ENCODE data around the gene CALCOCO1.

Gene CALCOCO1

DNA sequence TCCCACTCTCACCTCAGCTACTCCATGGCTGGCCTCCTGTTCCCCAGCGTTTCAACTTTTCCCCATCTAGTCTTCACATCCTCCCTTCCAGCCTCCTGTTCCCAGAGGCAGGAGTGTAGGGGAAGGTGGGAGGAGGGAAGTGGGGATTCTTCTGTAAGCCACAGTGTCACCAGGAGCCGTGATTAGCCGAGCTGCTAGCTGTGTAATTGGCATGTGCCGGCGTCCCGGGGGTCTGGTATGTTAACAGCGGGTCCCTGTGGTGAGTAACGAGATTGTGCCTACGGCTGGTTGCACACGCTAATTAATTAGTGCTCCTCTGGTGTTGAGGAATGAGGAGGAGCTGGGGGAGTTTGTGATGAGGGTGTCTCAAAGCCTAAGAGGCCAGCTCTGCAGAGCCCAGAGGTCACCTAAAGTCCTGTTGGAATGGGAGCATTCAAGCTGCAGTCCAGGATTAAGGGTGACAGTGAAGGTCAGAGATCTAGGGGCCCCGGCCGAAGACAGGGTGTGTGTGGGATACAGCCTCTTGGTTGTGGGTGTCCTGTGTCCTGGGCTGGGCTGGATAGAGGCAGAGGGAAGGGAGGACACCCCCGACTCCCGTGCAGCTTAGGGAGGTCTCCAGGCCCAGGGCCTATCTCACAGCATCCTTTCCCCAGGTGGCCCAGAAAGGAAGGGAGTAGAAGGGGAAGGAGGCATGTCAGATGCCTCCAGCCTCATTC is 10.0 kb upstream of the CALCOCO1 start:
- H3K36me3 ChIP-seq (ENCODE audit: insufficient read depth, low read length), result no peaks in the 10 kb centered on the region
- H3K27me3 ChIP-seq (ENCODE audit: insufficient read depth, low read length, poor library complexity, severe bottlenecking), result no peaks in the 10 kb centered on the region
- TF ChIP-seq, protein P1, sequence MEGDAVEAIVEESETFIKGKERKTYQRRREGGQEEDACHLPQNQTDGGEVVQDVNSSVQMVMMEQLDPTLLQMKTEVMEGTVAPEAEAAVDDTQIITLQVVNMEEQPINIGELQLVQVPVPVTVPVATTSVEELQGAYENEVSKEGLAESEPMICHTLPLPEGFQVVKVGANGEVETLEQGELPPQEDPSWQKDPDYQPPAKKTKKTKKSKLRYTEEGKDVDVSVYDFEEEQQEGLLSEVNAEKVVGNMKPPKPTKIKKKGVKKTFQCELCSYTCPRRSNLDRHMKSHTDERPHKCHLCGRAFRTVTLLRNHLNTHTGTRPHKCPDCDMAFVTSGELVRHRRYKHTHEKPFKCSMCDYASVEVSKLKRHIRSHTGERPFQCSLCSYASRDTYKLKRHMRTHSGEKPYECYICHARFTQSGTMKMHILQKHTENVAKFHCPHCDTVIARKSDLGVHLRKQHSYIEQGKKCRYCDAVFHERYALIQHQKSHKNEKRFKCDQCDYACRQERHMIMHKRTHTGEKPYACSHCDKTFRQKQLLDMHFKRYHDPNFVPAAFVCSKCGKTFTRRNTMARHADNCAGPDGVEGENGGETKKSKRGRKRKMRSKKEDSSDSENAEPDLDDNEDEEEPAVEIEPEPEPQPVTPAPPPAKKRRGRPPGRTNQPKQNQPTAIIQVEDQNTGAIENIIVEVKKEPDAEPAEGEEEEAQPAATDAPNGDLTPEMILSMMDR (conservative IDR thresholded peaks at IDR 0.05; ENCODE audit: low read length), result no peak
- no peak for TF ChIP-seq EZH2phosphoT487 (IDR thresholded peaks at IDR 0.05; ENCODE audit: borderline replicate concordance)

DNA sequence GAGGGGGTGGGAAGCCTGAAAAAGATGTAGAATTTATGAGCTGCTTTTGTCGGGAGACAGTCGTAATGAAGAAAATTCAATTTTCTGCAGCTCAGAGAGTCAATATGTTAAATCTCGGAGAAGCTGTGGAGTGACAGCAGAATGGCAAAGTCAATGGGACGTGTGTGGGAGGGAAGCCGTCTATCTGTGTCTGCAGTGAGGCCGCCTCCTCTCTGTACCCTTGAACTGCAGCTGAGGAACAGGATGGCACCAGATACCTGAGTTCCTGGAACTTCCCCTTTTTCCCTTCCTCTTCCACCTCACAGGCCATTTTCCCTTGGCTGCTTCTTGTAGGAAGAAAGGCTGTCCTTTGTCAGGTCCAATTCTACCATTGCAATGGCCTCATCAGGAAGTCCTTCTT is 9.3 kb upstream of the CALCOCO1 start:
- Histone ChIP-seq H3K9me2 (replicated peaks; ENCODE audit: low read depth, low read length) (no peaks in the 10 kb centered on the region), H3K36me3 (ENCODE audit: insufficient read depth, low read length) (no peaks in the 10 kb centered on the region), H3K4me1 (ENCODE audit: insufficient read depth, low read length, poor library complexity, severe bottlenecking) (peaks cover 11% of the 10 kb centered on the region), H3K4me2 (ENCODE audit: low read depth, low read length, poor library complexity, severe bottlenecking) (no peak overlapping the region), H3F3A (ENCODE audit: low read depth) (no peaks in the 10 kb centered on the region), H3K27me3 (ENCODE audit: insufficient read depth, low read length, poor library complexity, severe bottlenecking) (no peaks in the 10 kb centered on the region), H3K9me3 (ENCODE audit: insufficient read depth, low read depth, low read length) (no peaks in the 10 kb centered on the region), H3K79me2 (ENCODE audit: insufficient read depth, low read length) (no peaks in the 10 kb centered on the region), H3K4me3 (ENCODE audit: low read length, poor library complexity, severe bottlenecking) (no peak overlapping the region), H4K20me1 (ENCODE audit: insufficient read depth, low read length, poor library complexity, severe bottlenecking) (no peaks in the 10 kb centered on the region), H3K9ac (ENCODE audit: low read depth, low read length, poor library complexity, severe bottlenecking) (no peak overlapping the region), H2AFZ (ENCODE audit: low read length) (no peak overlapping the region)
- TF ChIP-seq, protein P1 (conservative IDR thresholded peaks at IDR 0.05; ENCODE audit: low read length), result no peak
- no peak for TF ChIP-seq EZH2phosphoT487 (IDR thresholded peaks at IDR 0.05; ENCODE audit: borderline replicate concordance)

More for the DNA sequence above, 10.0 kb upstream of the CALCOCO1 start:
- Histone ChIP-seq H3K9me3 (ENCODE audit: insufficient read depth, low read depth, low read length) (no peaks in the 10 kb centered on the region), H4K20me1 (ENCODE audit: insufficient read depth, low read length, poor library complexity, severe bottlenecking) (no peaks in the 10 kb centered on the region), H3K4me1 (ENCODE audit: insufficient read depth, low read length, poor library complexity, severe bottlenecking) (peaks cover 11% of the 10 kb centered on the region), H2AFZ (ENCODE audit: low read length) (no peak overlapping the region), H3K9me2 (replicated peaks; ENCODE audit: low read depth, low read length) (no peaks in the 10 kb centered on the region), H3K79me2 (ENCODE audit: insufficient read depth, low read length) (no peaks in the 10 kb centered on the region), H3F3A (ENCODE audit: low read depth) (no peaks in the 10 kb centered on the region), H3K4me3 (ENCODE audit: low read length, poor library complexity, severe bottlenecking) (no peak overlapping the region), H3K9ac (ENCODE audit: low read depth, low read length, poor library complexity, severe bottlenecking) (no peak overlapping the region), H3K4me2 (ENCODE audit: low read depth, low read length, poor library complexity, severe bottlenecking) (no peak overlapping the region)

DNA sequence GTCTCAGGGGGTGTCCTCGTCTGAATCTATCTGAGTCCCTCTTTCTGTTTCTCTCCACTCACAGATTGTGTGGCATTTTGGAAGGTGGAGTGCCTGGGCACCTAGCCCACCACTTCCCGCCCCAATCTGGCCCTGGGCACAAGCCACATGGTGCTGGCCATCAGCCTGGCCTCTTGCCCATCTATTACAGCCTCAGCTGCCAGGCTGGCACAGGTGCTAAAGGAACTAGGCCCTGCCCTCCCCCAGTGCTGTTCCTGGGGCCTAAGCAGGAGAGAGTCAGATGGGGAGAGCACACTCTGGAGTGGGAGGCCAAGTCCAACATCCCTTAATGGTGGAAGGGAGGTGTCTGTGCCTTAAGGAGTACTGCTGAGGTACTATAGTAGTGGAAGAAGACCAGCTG is 8.3 kb upstream of the CALCOCO1 start:
- H3K36me3 ChIP-seq (ENCODE audit: insufficient read depth, low read length), result no peaks in the 10 kb centered on the region
- H3K79me2 ChIP-seq (ENCODE audit: insufficient read depth, low read length), result no peaks in the 10 kb centered on the region
- H3K9ac ChIP-seq (ENCODE audit: low read depth, low read length, poor library complexity, severe bottlenecking), result no peak overlapping the region
- no peak overlapping the region for H3K4me3 ChIP-seq (ENCODE audit: low read length, poor library complexity, severe bottlenecking)
- H3K9me2 ChIP-seq (replicated peaks; ENCODE audit: low read depth, low read length), result no peaks in the 10 kb centered on the region
- no peaks in the 10 kb centered on the region for H3K27me3 ChIP-seq (ENCODE audit: insufficient read depth, low read length, poor library complexity, severe bottlenecking)
- peaks cover 11% of the 10 kb centered on the region for H3K4me1 ChIP-seq (ENCODE audit: insufficient read depth, low read length, poor library complexity, severe bottlenecking)
- no peaks in the 10 kb centered on the region for H3K9me3 ChIP-seq (ENCODE audit: insufficient read depth, low read depth, low read length)
- H4K20me1 ChIP-seq (ENCODE audit: insufficient read depth, low read length, poor library complexity, severe bottlenecking), result no peaks in the 10 kb centered on the region
- no peaks in the 10 kb centered on the region for H3F3A ChIP-seq (ENCODE audit: low read depth)
- TF ChIP-seq, protein P1 (conservative IDR thresholded peaks at IDR 0.05; ENCODE audit: low read length), result no peak
- no peak for TF ChIP-seq EZH2phosphoT487 (IDR thresholded peaks at IDR 0.05; ENCODE audit: borderline replicate concordance)
- no peak overlapping the region for H3K4me2 ChIP-seq (ENCODE audit: low read depth, low read length, poor library complexity, severe bottlenecking)
- H2AFZ ChIP-seq (ENCODE audit: low read length), result no peak overlapping the region
